ENCODE results near the gene MAD2L1BP. TPM values are rescaled to one million over a fixed set of nuclear protein-coding genes. Genes with fewer than 3 reads are reported as not detected.

The MAD2L1BP gene
- polyA plus RNA-seq, 1 of the 3 experiments (the other 2 are of a cell fraction) = 30.9 TPM

DNA sequence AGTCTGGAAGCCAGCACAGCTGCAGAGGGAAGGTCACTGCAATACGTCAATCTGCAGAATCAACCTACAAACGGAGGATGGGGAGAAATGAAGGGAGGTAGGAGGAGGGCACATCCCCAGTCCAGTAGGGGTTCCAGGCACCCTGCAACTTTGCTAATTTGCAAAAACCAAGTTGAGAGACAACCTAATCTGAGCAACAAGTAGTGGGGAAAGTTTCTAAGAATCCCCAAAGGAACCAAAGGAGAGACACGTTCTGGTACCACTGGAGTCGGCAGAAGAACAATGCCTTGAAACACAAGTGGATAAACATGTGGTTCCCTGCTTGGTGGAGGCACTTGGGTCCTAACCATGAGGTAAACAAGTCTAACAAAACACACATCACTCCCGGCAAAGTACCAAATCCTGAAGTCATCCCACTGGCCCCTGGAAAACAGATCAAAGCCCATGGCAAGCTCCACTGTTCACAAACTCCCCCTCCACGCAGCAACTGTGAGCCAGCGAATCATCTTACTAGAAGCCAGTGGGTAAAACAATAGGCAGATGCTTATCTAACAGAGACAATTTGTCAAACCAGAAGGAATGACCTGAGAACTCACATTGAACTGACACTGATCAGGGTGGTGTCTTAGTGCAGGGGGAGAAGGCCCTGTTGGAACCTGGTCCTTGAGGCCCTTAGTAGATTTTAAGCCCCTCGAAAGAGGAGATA, 47.2 kb downstream of the MAD2L1BP start:
- CTCF ChIA-PET = interaction anchor here (0.8 to 1.2 kb wide), 4 partner anchors 10 to 23 kb away, joined by 3 read pairs; no protein-coding TSS in a partner anchor
- H2AFZ ChIP-seq (ENCODE audit: low read depth) = no peak overlapping the region
- H4K20me1 ChIP-seq (ENCODE audit: insufficient read depth) = peaks cover 37% of the 10 kb centered on the region
- no peak for DNase-seq
- no peak overlapping the region for H3K4me3 ChIP-seq (ENCODE audit: low read depth in 2 of 2, low read length in 1 of 2)
- no peaks in the 10 kb centered on the region for H3K9me3 ChIP-seq
- no peaks in the 10 kb centered on the region for H3F3A ChIP-seq (replicated peaks; ENCODE audit: insufficient read depth)
- H3K27me3 ChIP-seq (ENCODE audit: insufficient read depth) = no peaks in the 10 kb centered on the region
- TF ChIP-seq TEAD4 (IDR thresholded peaks at IDR 0.05; ENCODE audit: borderline replicate concordance, insufficient read depth) (no peak), SMC3 (IDR thresholded peaks at IDR 0.05; ENCODE audit: low read depth, low read length) (no peak), RAD21 (IDR thresholded peaks at IDR 0.05; ENCODE audit: low read length) (no peak), SIN3A (IDR thresholded peaks at IDR 0.05; ENCODE audit: borderline replicate concordance, low read depth, low read length) (no peak), YY1 (IDR thresholded peaks at IDR 0.05; ENCODE audit: low read depth) (no peak)
- TF ChIP-seq, protein P1, sequence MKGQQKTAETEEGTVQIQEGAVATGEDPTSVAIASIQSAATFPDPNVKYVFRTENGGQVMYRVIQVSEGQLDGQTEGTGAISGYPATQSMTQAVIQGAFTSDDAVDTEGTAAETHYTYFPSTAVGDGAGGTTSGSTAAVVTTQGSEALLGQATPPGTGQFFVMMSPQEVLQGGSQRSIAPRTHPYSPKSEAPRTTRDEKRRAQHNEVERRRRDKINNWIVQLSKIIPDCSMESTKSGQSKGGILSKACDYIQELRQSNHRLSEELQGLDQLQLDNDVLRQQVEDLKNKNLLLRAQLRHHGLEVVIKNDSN (IDR thresholded peaks at IDR 0.05; ENCODE audit: borderline replicate concordance, low read depth) = no peak
- POLR2A ChIA-PET = no interaction called here
- H3K4me2 ChIP-seq = no peak overlapping the region
- peaks cover 12 to 43% of the 10 kb centered on the region in 2 experiments for H3K36me3 ChIP-seq (replicated peaks in 1 of 2; ENCODE audit: control insufficient read depth in 1 of 2, insufficient read depth in 2 of 2, low read length in 1 of 2)
- H3K27ac ChIP-seq (ENCODE audit: low read depth in 2 of 2, low read length in 1 of 2) = no peak overlapping the region
- H3K4me1 ChIP-seq (ENCODE audit: control insufficient read depth in 1 of 2, insufficient read depth in 2 of 2, low read depth in 1 of 2, low read length in 1 of 2) = peaks cover 0 to 13% of the 10 kb centered on the region in 2 experiments; a peak in 2 of 4 replicates
- 74% methylated on average over 8 of the region's 8 CpGs for WGBS (ENCODE audit: low lambda C conversion rate)
- no peaks in the 10 kb centered on the region for H3K9me2 ChIP-seq
- H3K79me2 ChIP-seq (ENCODE audit: insufficient read depth) = peaks cover 70% of the 10 kb centered on the region
- H3K9ac ChIP-seq = no peak overlapping the region

DNA sequence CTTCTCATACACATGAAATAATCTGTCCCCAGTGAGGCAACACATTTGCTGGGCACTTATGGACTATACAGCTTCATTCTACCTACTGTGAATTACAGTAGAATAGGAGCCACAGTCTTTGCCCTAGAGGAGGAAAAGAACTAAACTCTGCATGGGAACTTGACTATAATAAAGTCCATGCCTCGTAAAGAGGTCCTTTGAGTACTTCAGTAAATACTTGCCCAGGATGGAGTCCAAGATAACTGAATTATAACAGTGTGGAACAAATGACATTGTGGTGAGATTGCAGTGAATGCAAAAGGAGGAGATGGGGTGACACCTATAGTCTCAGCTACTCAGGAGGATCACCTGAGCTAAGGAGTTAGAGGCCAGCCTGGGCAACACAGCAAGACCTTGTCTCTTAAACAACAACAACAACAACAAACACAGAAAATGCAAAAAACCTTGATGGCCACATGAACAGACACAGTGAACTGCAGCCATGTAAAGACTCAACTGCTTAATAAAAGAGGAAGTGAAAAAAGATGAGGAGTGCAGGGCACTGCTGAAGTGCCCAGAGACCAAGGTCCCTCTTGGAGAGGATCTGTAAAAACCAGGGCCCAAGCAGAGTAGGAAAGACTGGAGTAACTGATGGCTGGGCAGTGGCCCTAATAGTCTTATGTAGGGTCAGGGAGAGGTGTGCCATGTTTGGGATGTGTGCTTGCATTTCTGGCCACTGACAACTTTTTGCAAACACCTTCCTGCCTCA, 48.2 kb downstream of the MAD2L1BP start:
- Histone ChIP-seq H3K9me3 (no peaks in the 10 kb centered on the region), H3K4me2 (no peak overlapping the region), H3K27ac (ENCODE audit: low read depth in 2 of 2, low read length in 1 of 2) (no peak overlapping the region), H4K20me1 (ENCODE audit: insufficient read depth) (peaks cover 37% of the 10 kb centered on the region), H3K4me3 (ENCODE audit: low read depth in 2 of 2, low read length in 1 of 2) (no peak overlapping the region), H3K27me3 (ENCODE audit: insufficient read depth) (no peaks in the 10 kb centered on the region), H3F3A (replicated peaks; ENCODE audit: insufficient read depth) (no peaks in the 10 kb centered on the region), H3K9ac (no peak overlapping the region), H2AFZ (ENCODE audit: low read depth) (no peak overlapping the region), H3K9me2 (no peaks in the 10 kb centered on the region), H3K79me2 (ENCODE audit: insufficient read depth) (peaks cover 70% of the 10 kb centered on the region), H3K36me3 (replicated peaks in 1 of 2; ENCODE audit: control insufficient read depth in 1 of 2, insufficient read depth in 2 of 2, low read length in 1 of 2) (peaks cover 11 to 34% of the 10 kb centered on the region in 2 experiments), H3K4me1 (ENCODE audit: control insufficient read depth in 1 of 2, insufficient read depth in 2 of 2, low read depth in 1 of 2, low read length in 1 of 2) (peaks cover 0 to 17% of the 10 kb centered on the region in 2 experiments; a peak in 2 of 4 replicates)
- TF ChIP-seq MXI1 (IDR thresholded peaks at IDR 0.05; ENCODE audit: low read depth, low read length) (no peak), POLR2AphosphoS5 (IDR thresholded peaks at IDR 0.05; ENCODE audit: low read depth, low read length) (no peak), FOSL2 (IDR thresholded peaks at IDR 0.05; ENCODE audit: borderline replicate concordance, low read depth) (no peak), TCF12 (IDR thresholded peaks at IDR 0.05) (no peak), RFX5 (IDR thresholded peaks at IDR 0.05; ENCODE audit: low read length) (no peak), EZH2phosphoT487 (IDR thresholded peaks at IDR 0.05; ENCODE audit: borderline replicate concordance, low read depth) (no peak), GATA2 (CRISPR knock-in tag; IDR thresholded peaks at IDR 0.05) (no peak)
- TF ChIP-seq, protein P2, sequence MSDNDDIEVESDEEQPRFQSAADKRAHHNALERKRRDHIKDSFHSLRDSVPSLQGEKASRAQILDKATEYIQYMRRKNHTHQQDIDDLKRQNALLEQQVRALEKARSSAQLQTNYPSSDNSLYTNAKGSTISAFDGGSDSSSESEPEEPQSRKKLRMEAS (IDR thresholded peaks at IDR 0.05; ENCODE audit: low read depth) = no peak
- ChIA-PET POLR2A (no interaction called here), CTCF (interaction anchor here (0.8 to 1.2 kb wide), 4 partner anchors 11 to 22 kb away, joined by 3 read pairs; no protein-coding TSS in a partner anchor)
- DNase-seq = no peak
- WGBS (ENCODE audit: low lambda C conversion rate) = 67% methylated on average over 1 of the region's 1 CpG

Measured in SK-N-SH (cell line).